Measurements from ENCODE around the gene ARHGAP8. TPM values are rescaled to one million over a fixed set of nuclear protein-coding genes. Genes with fewer than 3 reads are reported as not detected.

The ARHGAP8 gene
- total and polyA plus RNA-seq, 10 of the 15 experiments (the other 5 are each of a cell fraction or from before 2014, with no cell fraction given): 0.33 TPM; not detected in 9

DNA sequence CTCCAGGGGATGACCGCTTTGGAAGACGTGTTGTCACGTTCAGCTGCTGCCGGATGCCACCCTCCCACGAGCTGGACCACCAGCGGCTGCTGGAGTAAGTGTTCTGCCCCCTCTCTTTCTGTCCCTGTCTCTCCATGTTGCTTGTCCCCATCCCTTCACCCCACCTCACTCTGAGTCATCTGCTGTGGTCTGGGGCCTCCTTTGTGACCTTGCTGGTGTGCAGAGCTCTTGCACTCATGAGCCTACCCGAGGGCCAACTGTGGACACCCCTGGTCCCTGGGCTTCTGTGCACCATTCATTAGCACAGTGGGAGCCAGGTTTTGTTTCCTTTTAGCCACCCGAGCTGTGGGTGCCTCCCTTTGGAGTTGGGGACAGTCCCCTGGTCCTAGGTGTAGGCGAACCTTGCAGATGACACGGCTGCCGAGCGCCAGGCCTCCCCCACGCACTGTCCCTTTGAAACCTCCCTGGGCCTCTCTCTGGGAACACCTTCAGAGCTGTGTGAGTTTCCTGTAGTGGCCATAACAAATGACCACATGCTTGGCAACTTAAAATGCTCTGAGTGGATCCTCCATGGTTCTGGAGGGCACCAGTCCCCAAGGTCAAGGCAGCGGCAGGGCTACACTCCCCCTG is 49.8 kb downstream of the ARHGAP8 start:
- no peak overlapping the region for H3K4me3 ChIP-seq
- TF ChIP-seq NR2C2 (IDR thresholded peaks at IDR 0.05; ENCODE audit: borderline replicate concordance, control insufficient read depth, insufficient read length, low read depth): no peak
- no peak for TF ChIP-seq IKZF1 (conservative IDR thresholded peaks at IDR 0.05)
- TF ChIP-seq KAT2A (conservative IDR thresholded peaks at IDR 0.05; ENCODE audit: control insufficient read depth, low read depth, low read length): no peak
- TF ChIP-seq HDAC6 (IDR thresholded peaks at IDR 0.05; ENCODE audit: unreplicated experiment): no peak
- no peak for TF ChIP-seq ZSCAN29 (IDR thresholded peaks at IDR 0.05)
- no peak for TF ChIP-seq MEF2B (IDR thresholded peaks at IDR 0.05; ENCODE audit: partially characterized antibody, poor library complexity, severe bottlenecking)
- no peak for TF ChIP-seq BCL11A (IDR thresholded peaks at IDR 0.05; ENCODE audit: low read depth, low read length)
- no peak for TF ChIP-seq RUNX3 (IDR thresholded peaks at IDR 0.05; ENCODE audit: low read length)
- TF ChIP-seq MYC (IDR thresholded peaks at IDR 0.05; ENCODE audit: insufficient read depth, insufficient read length, insufficient replicate concordance, low read length, severe bottlenecking): no peak
- TF ChIP-seq TCF12 (IDR thresholded peaks at IDR 0.05; ENCODE audit: low read depth, low read length): no peak
- SMC1A ChIA-PET (ENCODE audit: uncharacterized antibody, unreplicated experiment): no interaction called here
- RAD21 ChIA-PET (ENCODE audit: unreplicated experiment): no interaction called here
- no peak overlapping the region for H3K4me2 ChIP-seq (ENCODE audit: control insufficient read depth, insufficient read depth)
- in situ Hi-C loops (cut with MboI) (no loop called here), intact Hi-C loops (cut with micrococcal nuclease; ENCODE audit: unreplicated experiment) (no loop called here)
- no peak overlapping the region for H3K27ac ChIP-seq (ENCODE audit: control insufficient read depth, insufficient read depth)
- no peaks in the 10 kb centered on the region for H3K79me2 ChIP-seq (ENCODE audit: control insufficient read depth, insufficient read depth, low read length)
- 27% methylated on average over 14 of the region's 14 CpGs for WGBS (ENCODE audit: insufficient coverage, insufficient replicate concordance, low lambda C conversion rate, missing lambda C conversion rate)
- no peaks in the 10 kb centered on the region for H4K20me1 ChIP-seq (ENCODE audit: control insufficient read depth, insufficient read depth)
- no peak for ATAC-seq
- H3K9me3 ChIP-seq (replicated peaks; ENCODE audit: control insufficient read depth, insufficient read depth, low read length): no peaks in the 10 kb centered on the region
- CTCF ChIA-PET: no interaction called here
- H3K9ac ChIP-seq (ENCODE audit: control insufficient read depth, insufficient read depth, low read length): no peak overlapping the region
- no peak for DNase-seq (ENCODE audit: low read depth, low spot score)
- H3K27me3 ChIP-seq (replicated peaks in 1 of 2; ENCODE audit: control insufficient read depth in 2 of 2, insufficient read depth in 2 of 2, low read length in 1 of 2): peaks cover 0 to 2% of the 10 kb centered on the region in 2 experiments; a peak in 2 of 4 replicates
- FAIRE-seq: no peak
- no peaks in the 10 kb centered on the region; the same call in 1 of the 2 replicates for H3K4me1 ChIP-seq (ENCODE audit: control insufficient read depth, insufficient read depth, low read length)
- no TSS peak for BruUV-seq (replicated peaks)
- no peaks in the 10 kb centered on the region for H3K36me3 ChIP-seq (ENCODE audit: control insufficient read depth in 2 of 2, insufficient read depth in 2 of 2, low read length in 1 of 2)
- H2AFZ ChIP-seq (ENCODE audit: control insufficient read depth, low read depth, low read length): no peak overlapping the region
- POLR2A ChIA-PET: no interaction called here

All from GM12878 (cell line).